HEK293 (cell line): ENCODE measurements around the gene CITED1.

Source experiments
- CTCF ChIA-PET: fragments of 350-600 bp; formaldehyde crosslinking; extraction: SDS; loops from one replicate; lab custom pipeline; 2021; ENCODE audit warnings: antibody characterized with exemption; lab: Yijun Ruan, JAX
- POLR2A ChIA-PET: fragments of 300-600 bp; formaldehyde crosslinking; extraction: SDS; loops from one replicate; lab custom pipeline; 2020; ENCODE audit warnings: antibody characterized with exemption, inconsistent platforms; lab: Yijun Ruan, JAX
- H3K27ac ChIP-seq: fragments of 200-500 bp; sonication (Bioruptor generic); 2 replicates; pipeline ENCODE4 v1.5.1; 2014; ENCODE audit warnings: low read depth, low read length, control low read depth, inconsistent platforms; ENCODE audit errors: extremely low read depth
- H3K36me3 ChIP-seq, 2 experiments: fragments of 200-500 bp in 1 of 2; sonication (Bioruptor generic) in 1 of 2; 1 replicate in 1 of 2; 2 replicates in 1 of 2; pipeline ENCODE4 v1.5.1; 2014 to 2017; ENCODE audit warnings: inconsistent platforms in 2 of 2, low read length in 2 of 2; ENCODE audit not compliant: control insufficient read depth in 2 of 2, insufficient read depth in 1 of 2
- H3K4me1 ChIP-seq: fragments of 200-500 bp; sonication (Bioruptor generic); 2 replicates; pipeline ENCODE4 v1.5.1; 2014; ENCODE audit warnings: mild to moderate bottlenecking, low read length, inconsistent platforms; ENCODE audit not compliant: control insufficient read depth, insufficient read depth
- H3K4me3 ChIP-seq: 2 replicates; pipeline ENCODE4 v1.5.1; 2011; ENCODE audit warnings: low read depth, mild to moderate bottlenecking, control low read depth, low read length, moderate library complexity
- H3K9me3 ChIP-seq: fragments of 200-500 bp; sonication (Bioruptor generic); 2 replicates; pipeline ENCODE4 v1.5.1; 2014; ENCODE audit warnings: low read depth, low read length, inconsistent platforms; ENCODE audit not compliant: control insufficient read depth, insufficient read depth
- HOXD13 ChIP-seq: sonication (generic); formaldehyde crosslinking; IDR thresholded peaks from 2 replicates; pipeline ENCODE4 v1.8.0; 2022; ENCODE audit warnings: missing genetic modification reagents, borderline replicate concordance
- MZF1 ChIP-seq: fragments of 450-650 bp; formaldehyde crosslinking; IDR thresholded peaks from 2 replicates; pipeline ENCODE4 v1.5.1; 2017; ENCODE audit warnings: missing biosample characterization, missing genetic modification characterization, borderline replicate concordance
- ZEB2 ChIP-seq: fragments of 450-650 bp; formaldehyde crosslinking; IDR thresholded peaks from 2 replicates; pipeline ENCODE4 v1.5.1; 2016; ENCODE audit warnings: missing biosample characterization, missing genetic modification characterization
- ZNF121 ChIP-seq: fragments of 450-650 bp; formaldehyde crosslinking; IDR thresholded peaks from 2 replicates; pipeline ENCODE4 v1.5.1; 2016; ENCODE audit warnings: missing biosample characterization, missing genetic modification characterization
- ZNF146 ChIP-seq: fragments of 450-650 bp; formaldehyde crosslinking; IDR thresholded peaks from 2 replicates; pipeline ENCODE4 v1.5.1; 2016; ENCODE audit warnings: missing biosample characterization, missing genetic modification characterization
- ZNF175 ChIP-seq: fragments of 450-650 bp; formaldehyde crosslinking; IDR thresholded peaks from 2 replicates; pipeline ENCODE4 v1.5.1; 2016; ENCODE audit warnings: missing biosample characterization, missing genetic modification characterization
- ZNF23 ChIP-seq: fragments of 450-650 bp; formaldehyde crosslinking; IDR thresholded peaks from 2 replicates; pipeline ENCODE4 v1.5.1; 2016; ENCODE audit warnings: missing biosample characterization, missing genetic modification characterization, borderline replicate concordance
- ZNF366 ChIP-seq: fragments of 450-650 bp; formaldehyde crosslinking; conservative IDR thresholded peaks from 2 replicates; pipeline ENCODE4 v1.5.1; 2016; ENCODE audit warnings: missing biosample characterization, missing genetic modification characterization
- ZNF530 ChIP-seq: fragments of 450-650 bp; formaldehyde crosslinking; IDR thresholded peaks from 2 replicates; pipeline ENCODE4 v1.5.1; 2016; ENCODE audit warnings: low read depth, missing biosample characterization, missing genetic modification characterization
- ZNF596 ChIP-seq: fragments of 450-650 bp; IDR thresholded peaks from 2 replicates; pipeline ENCODE4 v1.5.0; 2018; ENCODE audit warnings: missing biosample characterization, mild to moderate bottlenecking, missing genetic modification characterization, moderate library complexity
- ZNF768 ChIP-seq: fragments of 450-650 bp; formaldehyde crosslinking; IDR thresholded peaks from 2 replicates; pipeline ENCODE4 v1.5.1; 2018; ENCODE audit warnings: missing biosample characterization, mild to moderate bottlenecking, missing genetic modification characterization
- ZNF830 ChIP-seq: fragments of 450-650 bp; IDR thresholded peaks from 2 replicates; pipeline ENCODE4 v1.5.0; 2018; ENCODE audit warnings: missing biosample characterization, missing genetic modification characterization, low read depth, mild to moderate bottlenecking, moderate library complexity
- ZSCAN16 ChIP-seq: fragments of 450-650 bp; formaldehyde crosslinking; IDR thresholded peaks from 2 replicates; pipeline ENCODE4 v1.5.1; 2016; ENCODE audit warnings: missing biosample characterization, missing genetic modification characterization
- TF ChIP-seq, protein P1 (sequence below): fragments of 450-650 bp; formaldehyde crosslinking; conservative IDR thresholded peaks from 2 replicates; pipeline ENCODE4 v1.5.1; 2016; ENCODE audit warnings: low read depth, missing biosample characterization, missing genetic modification characterization
- TF ChIP-seq, protein P2 (sequence below): fragments of 450-650 bp; formaldehyde crosslinking; IDR thresholded peaks from 2 replicates; pipeline ENCODE4 v1.5.1; 2016; ENCODE audit warnings: missing biosample characterization, missing genetic modification characterization
- TF ChIP-seq, protein P3 (sequence below): fragments of 450-650 bp; formaldehyde crosslinking; IDR thresholded peaks from 2 replicates; pipeline ENCODE4 v1.5.1; 2017; ENCODE audit warnings: missing biosample characterization, missing genetic modification characterization
- TF ChIP-seq, protein P4 (sequence below): fragments of 450-650 bp; formaldehyde crosslinking; IDR thresholded peaks from 2 replicates; pipeline ENCODE4 v1.5.1; 2016; ENCODE audit warnings: missing biosample characterization, missing genetic modification characterization
- TF ChIP-seq, protein P5 (sequence below): fragments of 450-650 bp; formaldehyde crosslinking; IDR thresholded peaks from 2 replicates; pipeline ENCODE4 v1.5.1; 2016; ENCODE audit warnings: missing biosample characterization, missing genetic modification characterization
- TF ChIP-seq, protein P6 (sequence below): fragments of 450-650 bp; formaldehyde crosslinking; IDR thresholded peaks from 2 replicates; pipeline ENCODE4 v1.5.1; 2016; ENCODE audit warnings: missing biosample characterization, missing genetic modification characterization, borderline replicate concordance

The CITED1 gene

DNA sequence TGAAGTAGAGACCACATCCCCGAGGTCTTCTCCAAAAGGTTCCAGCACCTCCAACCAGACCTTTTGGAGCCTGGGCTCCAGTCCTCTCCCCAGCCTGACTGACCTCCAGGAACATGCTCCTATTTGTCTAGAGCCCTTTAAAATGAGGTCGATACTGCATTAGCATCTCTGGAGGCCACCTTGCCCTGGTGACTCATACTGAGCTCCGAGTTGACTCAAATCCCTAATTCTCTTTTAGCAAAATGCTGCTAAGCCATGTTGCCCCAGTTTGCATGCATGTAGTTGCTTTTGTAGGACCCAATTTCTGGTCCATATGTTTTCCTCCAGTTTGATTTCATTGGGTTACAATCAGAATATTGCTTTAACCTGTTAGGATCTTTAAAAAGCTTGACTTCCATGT, 43.5 kb upstream of the CITED1 start (continued):
- TF ChIP-seq ZEB2 (no peak), ZNF23 (tag by site-specific recombination) (no peak), ZSCAN16 (tag by site-specific recombination) (no peak), HOXD13 (CRISPR knock-in tag) (no peak), ZNF530 (tag by site-specific recombination) (no peak)

DNA sequence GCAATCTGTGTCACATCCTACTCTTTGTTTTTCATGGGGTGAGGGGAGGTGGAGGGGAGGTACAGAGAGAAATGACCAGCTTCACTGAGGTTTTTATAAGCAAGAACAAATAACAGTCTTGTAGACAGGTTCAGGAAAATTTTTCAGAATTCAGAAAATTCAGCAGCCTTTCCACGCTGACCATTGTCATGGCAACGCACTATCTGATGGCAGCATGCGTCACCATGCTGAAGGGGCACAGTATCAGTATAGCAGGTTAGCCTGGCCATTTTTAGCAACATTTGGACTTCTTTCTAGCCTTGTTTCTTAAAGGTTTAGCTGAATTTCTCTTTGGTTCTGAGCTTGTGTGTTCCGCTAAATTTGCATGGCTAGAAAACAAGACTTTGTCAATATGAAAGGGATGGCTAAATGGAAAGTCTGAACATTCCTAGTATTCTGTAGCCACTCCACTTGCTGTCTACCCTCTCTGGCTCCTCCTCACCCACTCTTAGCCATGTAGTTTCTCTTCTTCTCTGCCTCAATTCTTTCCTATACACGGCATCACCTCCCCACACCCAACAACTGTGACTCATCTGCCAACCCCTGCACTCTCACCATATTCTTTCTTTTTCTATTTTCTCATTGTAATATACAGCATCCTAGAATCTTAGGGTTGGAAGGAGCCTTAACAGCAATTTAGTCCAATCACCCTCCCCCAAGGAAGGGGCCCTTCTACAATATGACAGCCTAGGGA, 42.7 kb upstream of the CITED1 start:
- ChIA-PET POLR2A (interaction anchor here (1.2 kb wide), 1 partner anchor 71 kb away, joined by 6 read pairs; the partner anchor contains the start of gene RPS4X), CTCF (interaction anchor here (1.2 kb wide), 1 partner anchor 103 kb away, joined by 4 read pairs; no protein-coding TSS in a partner anchor)
- Histone ChIP-seq H3K27ac (no peak overlapping the region), H3K4me3 (no peak overlapping the region), H3K4me1 (no peaks in the 10 kb centered on the region; the same call in 1 of the 2 replicates), H3K36me3 (peaks cover 0 to 5% of the 10 kb centered on the region in 2 experiments; a peak in 2 of 3 replicates), H3K9me3 (no peaks in the 10 kb centered on the region)
- TF ChIP-seq, protein P1, sequence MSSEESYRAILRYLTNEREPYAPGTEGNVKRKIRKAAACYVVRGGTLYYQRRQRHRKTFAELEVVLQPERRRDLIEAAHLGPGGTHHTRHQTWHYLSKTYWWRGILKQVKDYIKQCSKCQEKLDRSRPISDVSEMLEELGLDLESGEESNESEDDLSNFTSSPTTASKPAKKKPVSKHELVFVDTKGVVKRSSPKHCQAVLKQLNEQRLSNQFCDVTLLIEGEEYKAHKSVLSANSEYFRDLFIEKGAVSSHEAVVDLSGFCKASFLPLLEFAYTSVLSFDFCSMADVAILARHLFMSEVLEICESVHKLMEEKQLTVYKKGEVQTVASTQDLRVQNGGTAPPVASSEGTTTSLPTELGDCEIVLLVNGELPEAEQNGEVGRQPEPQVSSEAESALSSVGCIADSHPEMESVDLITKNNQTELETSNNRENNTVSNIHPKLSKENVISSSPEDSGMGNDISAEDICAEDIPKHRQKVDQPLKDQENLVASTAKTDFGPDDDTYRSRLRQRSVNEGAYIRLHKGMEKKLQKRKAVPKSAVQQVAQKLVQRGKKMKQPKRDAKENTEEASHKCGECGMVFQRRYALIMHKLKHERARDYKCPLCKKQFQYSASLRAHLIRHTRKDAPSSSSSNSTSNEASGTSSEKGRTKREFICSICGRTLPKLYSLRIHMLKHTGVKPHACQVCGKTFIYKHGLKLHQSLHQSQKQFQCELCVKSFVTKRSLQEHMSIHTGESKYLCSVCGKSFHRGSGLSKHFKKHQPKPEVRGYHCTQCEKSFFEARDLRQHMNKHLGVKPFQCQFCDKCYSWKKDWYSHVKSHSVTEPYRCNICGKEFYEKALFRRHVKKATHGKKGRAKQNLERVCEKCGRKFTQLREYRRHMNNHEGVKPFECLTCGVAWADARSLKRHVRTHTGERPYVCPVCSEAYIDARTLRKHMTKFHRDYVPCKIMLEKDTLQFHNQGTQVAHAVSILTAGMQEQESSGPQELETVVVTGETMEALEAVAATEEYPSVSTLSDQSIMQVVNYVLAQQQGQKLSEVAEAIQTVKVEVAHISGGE (tag by site-specific recombination): no peak
- TF ChIP-seq ZNF596 (no peak), MZF1 (tag by site-specific recombination) (no peak), ZNF146 (tag by site-specific recombination) (no peak), ZNF830 (tag by site-specific recombination) (no peak), ZNF768 (tag by site-specific recombination) (no peak), ZNF121 (no peak), ZNF366 (tag by site-specific recombination) (no peak), ZNF175 (tag by site-specific recombination) (no peak)
- TF ChIP-seq, protein P2, sequence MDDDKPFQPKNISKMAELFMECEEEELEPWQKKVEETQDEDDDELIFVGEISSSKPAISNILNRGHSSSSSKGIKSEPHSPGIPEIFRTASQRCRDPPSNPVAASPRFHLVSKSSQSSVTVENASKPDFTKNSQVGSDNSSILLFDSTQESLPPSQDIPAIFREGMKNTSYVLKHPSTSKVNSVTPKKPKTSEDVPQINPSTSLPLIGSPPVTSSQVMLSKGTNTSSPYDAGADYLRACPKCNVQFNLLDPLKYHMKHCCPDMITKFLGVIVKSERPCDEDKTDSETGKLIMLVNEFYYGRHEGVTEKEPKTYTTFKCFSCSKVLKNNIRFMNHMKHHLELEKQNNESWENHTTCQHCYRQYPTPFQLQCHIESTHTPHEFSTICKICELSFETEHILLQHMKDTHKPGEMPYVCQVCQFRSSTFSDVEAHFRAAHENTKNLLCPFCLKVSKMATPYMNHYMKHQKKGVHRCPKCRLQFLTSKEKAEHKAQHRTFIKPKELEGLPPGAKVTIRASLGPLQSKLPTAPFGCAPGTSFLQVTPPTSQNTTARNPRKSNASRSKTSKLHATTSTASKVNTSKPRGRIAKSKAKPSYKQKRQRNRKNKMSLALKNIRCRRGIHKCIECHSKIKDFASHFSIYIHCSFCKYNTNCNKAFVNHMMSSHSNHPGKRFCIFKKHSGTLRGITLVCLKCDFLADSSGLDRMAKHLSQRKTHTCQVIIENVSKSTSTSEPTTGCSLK (tag by site-specific recombination): no peak
- TF ChIP-seq, protein P3, sequence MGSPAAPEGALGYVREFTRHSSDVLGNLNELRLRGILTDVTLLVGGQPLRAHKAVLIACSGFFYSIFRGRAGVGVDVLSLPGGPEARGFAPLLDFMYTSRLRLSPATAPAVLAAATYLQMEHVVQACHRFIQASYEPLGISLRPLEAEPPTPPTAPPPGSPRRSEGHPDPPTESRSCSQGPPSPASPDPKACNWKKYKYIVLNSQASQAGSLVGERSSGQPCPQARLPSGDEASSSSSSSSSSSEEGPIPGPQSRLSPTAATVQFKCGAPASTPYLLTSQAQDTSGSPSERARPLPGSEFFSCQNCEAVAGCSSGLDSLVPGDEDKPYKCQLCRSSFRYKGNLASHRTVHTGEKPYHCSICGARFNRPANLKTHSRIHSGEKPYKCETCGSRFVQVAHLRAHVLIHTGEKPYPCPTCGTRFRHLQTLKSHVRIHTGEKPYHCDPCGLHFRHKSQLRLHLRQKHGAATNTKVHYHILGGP (tag by site-specific recombination): no peak
- TF ChIP-seq, protein P4, sequence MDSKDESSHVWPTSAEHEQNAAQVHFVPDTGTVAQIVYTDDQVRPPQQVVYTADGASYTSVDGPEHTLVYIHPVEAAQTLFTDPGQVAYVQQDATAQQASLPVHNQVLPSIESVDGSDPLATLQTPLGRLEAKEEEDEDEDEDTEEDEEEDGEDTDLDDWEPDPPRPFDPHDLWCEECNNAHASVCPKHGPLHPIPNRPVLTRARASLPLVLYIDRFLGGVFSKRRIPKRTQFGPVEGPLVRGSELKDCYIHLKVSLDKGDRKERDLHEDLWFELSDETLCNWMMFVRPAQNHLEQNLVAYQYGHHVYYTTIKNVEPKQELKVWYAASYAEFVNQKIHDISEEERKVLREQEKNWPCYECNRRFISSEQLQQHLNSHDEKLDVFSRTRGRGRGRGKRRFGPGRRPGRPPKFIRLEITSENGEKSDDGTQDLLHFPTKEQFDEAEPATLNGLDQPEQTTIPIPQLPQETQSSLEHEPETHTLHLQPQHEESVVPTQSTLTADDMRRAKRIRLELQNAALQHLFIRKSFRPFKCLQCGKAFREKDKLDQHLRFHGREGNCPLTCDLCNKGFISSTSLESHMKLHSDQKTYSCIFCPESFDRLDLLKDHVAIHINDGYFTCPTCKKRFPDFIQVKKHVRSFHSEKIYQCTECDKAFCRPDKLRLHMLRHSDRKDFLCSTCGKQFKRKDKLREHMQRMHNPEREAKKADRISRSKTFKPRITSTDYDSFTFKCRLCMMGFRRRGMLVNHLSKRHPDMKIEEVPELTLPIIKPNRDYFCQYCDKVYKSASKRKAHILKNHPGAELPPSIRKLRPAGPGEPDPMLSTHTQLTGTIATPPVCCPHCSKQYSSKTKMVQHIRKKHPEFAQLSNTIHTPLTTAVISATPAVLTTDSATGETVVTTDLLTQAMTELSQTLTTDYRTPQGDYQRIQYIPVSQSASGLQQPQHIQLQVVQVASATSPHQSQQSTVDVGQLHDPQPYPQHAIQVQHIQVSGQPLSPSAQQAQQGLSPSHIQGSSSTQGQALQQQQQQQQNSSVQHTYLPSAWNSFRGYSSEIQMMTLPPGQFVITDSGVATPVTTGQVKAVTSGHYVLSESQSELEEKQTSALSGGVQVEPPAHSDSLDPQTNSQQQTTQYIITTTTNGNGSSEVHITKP: no peak
- TF ChIP-seq, protein P5, sequence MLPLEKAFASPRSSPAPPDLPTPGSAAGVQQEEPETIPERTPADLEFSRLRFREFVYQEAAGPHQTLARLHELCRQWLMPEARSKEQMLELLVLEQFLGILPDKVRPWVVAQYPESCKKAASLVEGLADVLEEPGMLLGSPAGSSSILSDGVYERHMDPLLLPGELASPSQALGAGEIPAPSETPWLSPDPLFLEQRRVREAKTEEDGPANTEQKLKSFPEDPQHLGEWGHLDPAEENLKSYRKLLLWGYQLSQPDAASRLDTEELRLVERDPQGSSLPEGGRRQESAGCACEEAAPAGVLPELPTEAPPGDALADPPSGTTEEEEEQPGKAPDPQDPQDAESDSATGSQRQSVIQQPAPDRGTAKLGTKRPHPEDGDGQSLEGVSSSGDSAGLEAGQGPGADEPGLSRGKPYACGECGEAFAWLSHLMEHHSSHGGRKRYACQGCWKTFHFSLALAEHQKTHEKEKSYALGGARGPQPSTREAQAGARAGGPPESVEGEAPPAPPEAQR (tag by site-specific recombination): no peak
- TF ChIP-seq, protein P6, sequence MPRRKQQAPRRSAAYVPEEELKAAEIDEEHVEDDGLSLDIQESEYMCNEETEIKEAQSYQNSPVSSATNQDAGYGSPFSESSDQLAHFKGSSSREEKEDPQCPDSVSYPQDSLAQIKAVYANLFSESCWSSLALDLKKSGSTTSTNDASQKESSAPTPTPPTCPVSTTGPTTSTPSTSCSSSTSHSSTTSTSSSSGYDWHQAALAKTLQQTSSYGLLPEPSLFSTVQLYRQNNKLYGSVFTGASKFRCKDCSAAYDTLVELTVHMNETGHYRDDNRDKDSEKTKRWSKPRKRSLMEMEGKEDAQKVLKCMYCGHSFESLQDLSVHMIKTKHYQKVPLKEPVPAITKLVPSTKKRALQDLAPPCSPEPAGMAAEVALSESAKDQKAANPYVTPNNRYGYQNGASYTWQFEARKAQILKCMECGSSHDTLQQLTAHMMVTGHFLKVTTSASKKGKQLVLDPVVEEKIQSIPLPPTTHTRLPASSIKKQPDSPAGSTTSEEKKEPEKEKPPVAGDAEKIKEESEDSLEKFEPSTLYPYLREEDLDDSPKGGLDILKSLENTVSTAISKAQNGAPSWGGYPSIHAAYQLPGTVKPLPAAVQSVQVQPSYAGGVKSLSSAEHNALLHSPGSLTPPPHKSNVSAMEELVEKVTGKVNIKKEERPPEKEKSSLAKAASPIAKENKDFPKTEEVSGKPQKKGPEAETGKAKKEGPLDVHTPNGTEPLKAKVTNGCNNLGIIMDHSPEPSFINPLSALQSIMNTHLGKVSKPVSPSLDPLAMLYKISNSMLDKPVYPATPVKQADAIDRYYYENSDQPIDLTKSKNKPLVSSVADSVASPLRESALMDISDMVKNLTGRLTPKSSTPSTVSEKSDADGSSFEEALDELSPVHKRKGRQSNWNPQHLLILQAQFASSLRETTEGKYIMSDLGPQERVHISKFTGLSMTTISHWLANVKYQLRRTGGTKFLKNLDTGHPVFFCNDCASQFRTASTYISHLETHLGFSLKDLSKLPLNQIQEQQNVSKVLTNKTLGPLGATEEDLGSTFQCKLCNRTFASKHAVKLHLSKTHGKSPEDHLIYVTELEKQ (tag by site-specific recombination): no peak
